Thoracic aorta (tissue), 2 donors: ENCODE data around the gene ID1. TPM values are rescaled to one million over a fixed set of nuclear protein-coding genes. Genes with fewer than 3 reads are reported as not detected.
A peak's percentile ranks its signal among the peaks of the same experiment; 100 is the strongest.
"Not testable (repeated sequence)": the region's sequence is repeated elsewhere in the genome, so short reads cannot be mapped to it uniquely, and the experiment has no call there.

Experiments
- ATAC-seq: fragments of 150-250 bp; one replicate; pipeline ENCODE4 v1.8.0; 2017; ENCODE audit warnings: low read depth; ENCODE audit not compliant: insufficient number of reproducible peaks, low FRiP score
- DNase-seq: peaks from one replicate; pipeline ENCODE4 v3.0.0-alpha.2; 2020; ENCODE audit warnings: low spot score
- H3K27ac ChIP-seq, 2 donors: fragments of 200-600 bp; sonication (generic); 1 replicate in 1 of 2; 2 replicates in 1 of 2; pipeline ENCODE4 v1.5.1; 2016; ENCODE audit warnings: mild to moderate bottlenecking in 2 of 2, moderate library complexity in 2 of 2
- H3K27me3 ChIP-seq: fragments of 200-600 bp; sonication (generic); replicated peaks from 2 replicates; pipeline ENCODE4 v1.6.0; 2016; ENCODE audit warnings: mild to moderate bottlenecking; ENCODE audit not compliant: insufficient read depth
- H3K36me3 ChIP-seq: fragments of 200-600 bp; sonication (generic); one replicate; pipeline ENCODE4 v1.5.1; 2016
- H3K4me1 ChIP-seq, 2 donors: fragments of 200-600 bp; sonication (generic); 1 replicate in 1 of 2; 2 replicates in 1 of 2; pipeline versions ENCODE4 v1.5.1 to v1.6.0; 2016; ENCODE audit warnings: low read depth in 2 of 2, mild to moderate bottlenecking in 1 of 2; ENCODE audit not compliant: control insufficient read depth in 1 of 2
- H3K4me3 ChIP-seq: fragments of 200-600 bp; sonication (generic); 2 replicates; pipeline ENCODE4 v1.5.1; 2016; ENCODE audit warnings: mild to moderate bottlenecking
- H3K9me3 ChIP-seq: fragments of 200-600 bp; sonication (generic); 2 replicates; pipeline ENCODE4 v1.5.1; 2016
- total RNA-seq, 2 donors: library from RNA; depleted of rRNA; stranded (reverse); fragments of >200 nt; gene quantifications; one replicate each; pipeline versions ENCODE4 v1.1.0 to v1.2.3, GENCODE V29; 2016
- TF ChIP-seq, protein P1 (sequence below): fragments of 200-600 bp; sonication (generic); IDR thresholded peaks from one replicate; pipeline ENCODE4 v1.5.1; 2019; ENCODE audit warnings: antibody characterized with exemption

The ID1 gene
- total RNA-seq, 2 donors from 2014 or later: 310 to 944 TPM

GRCh38 chr20:31594002-31594557, 11.0 kb upstream of the ID1 start:
- DNase-seq (no peak), ATAC-seq (no peak)
- H3K36me3 ChIP-seq: no peaks in the 10 kb centered on the region
- H3K9me3 ChIP-seq: no peaks in the 10 kb centered on the region
- no peak overlapping the region for H3K4me3 ChIP-seq
- H3K4me1 ChIP-seq: peaks cover 10 to 17% of the 10 kb centered on the region in 2 donors
- TF ChIP-seq, protein P1, sequence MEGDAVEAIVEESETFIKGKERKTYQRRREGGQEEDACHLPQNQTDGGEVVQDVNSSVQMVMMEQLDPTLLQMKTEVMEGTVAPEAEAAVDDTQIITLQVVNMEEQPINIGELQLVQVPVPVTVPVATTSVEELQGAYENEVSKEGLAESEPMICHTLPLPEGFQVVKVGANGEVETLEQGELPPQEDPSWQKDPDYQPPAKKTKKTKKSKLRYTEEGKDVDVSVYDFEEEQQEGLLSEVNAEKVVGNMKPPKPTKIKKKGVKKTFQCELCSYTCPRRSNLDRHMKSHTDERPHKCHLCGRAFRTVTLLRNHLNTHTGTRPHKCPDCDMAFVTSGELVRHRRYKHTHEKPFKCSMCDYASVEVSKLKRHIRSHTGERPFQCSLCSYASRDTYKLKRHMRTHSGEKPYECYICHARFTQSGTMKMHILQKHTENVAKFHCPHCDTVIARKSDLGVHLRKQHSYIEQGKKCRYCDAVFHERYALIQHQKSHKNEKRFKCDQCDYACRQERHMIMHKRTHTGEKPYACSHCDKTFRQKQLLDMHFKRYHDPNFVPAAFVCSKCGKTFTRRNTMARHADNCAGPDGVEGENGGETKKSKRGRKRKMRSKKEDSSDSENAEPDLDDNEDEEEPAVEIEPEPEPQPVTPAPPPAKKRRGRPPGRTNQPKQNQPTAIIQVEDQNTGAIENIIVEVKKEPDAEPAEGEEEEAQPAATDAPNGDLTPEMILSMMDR: no peak
- no peaks in the 10 kb centered on the region for H3K27me3 ChIP-seq
- H3K27ac ChIP-seq: no peak overlapping the region

DNA sequence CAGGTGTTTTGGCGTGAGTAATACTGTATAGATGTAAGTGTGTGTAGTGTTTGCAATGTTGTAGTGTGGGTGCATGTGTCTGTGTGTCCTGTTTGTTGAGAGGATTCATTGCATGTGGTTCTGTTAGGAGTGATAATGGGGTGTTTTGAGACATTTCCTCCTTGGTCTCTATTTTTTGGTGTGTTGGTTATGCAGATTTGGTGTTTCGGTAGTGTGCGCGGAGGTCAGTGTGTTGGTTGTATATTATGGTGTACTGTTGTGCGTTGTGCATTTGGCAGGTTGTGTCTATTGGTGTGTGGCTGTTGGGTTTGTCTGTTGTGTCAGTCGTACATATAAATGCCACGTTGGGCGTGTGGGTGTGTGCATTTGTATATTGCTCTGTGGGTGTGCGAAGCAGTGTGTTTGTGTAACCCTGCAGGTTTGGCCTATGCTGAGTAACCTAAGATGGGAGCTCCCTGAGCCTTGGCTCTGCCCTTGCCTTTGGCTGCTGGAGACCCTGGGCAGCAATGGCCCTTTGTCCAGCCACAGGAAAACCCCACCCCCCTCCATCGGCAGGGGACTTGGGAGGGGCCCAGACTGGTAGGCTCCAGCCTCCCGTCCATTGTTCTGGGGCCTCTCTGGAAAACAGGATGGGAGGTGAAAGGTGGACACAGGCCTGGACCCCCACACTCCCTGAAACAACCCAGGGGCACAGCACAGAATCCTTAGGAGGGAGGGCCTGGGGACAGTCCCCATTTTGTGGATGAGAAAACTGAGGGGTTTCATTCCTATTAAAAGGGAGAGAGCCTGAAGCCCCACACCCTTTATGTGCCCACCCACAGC, 10.3 kb upstream of the ID1 start:
- ATAC-seq (no peak), DNase-seq (no peak)
- peak overlapping the region; percentile 81 to 82 for H3K27ac ChIP-seq
- no peak overlapping the region for H3K4me3 ChIP-seq
- H3K4me1 ChIP-seq: peaks cover 10 to 17% of the 10 kb centered on the region in 2 donors
- H3K36me3 ChIP-seq: no peaks in the 10 kb centered on the region
- TF ChIP-seq, protein P1: no peak
- no peaks in the 10 kb centered on the region for H3K9me3 ChIP-seq
- no peaks in the 10 kb centered on the region for H3K27me3 ChIP-seq

DNA sequence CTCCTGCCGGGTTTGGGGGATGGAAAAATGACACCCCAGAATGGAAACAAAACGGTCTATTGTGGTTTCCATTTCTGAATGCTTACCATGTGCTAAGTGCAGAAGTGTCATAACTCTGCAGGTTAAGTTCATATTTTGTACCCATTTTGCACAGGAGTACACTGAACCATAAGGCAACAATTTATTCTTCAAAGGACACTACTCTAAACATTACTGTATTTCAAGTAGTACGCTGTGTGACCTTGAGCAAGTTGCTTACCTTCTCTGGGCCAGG, 9.8 kb upstream of the ID1 start:
- TF ChIP-seq, protein P1: no peak
- ATAC-seq (no peak), DNase-seq (no peak)
- H3K9me3 ChIP-seq: no peaks in the 10 kb centered on the region
- H3K27ac ChIP-seq: peak overlapping the region; percentile 81 to 82
- H3K4me3 ChIP-seq: no peak overlapping the region
- no peaks in the 10 kb centered on the region for H3K27me3 ChIP-seq
- H3K36me3 ChIP-seq: no peaks in the 10 kb centered on the region
- peaks cover 10 to 17% of the 10 kb centered on the region in 2 donors for H3K4me1 ChIP-seq

- H3K27me3 ChIP-seq: no peaks in the 10 kb centered on the region
- no peaks in the 10 kb centered on the region for H3K36me3 ChIP-seq
- no peaks in the 10 kb centered on the region for H3K9me3 ChIP-seq
- peaks cover 10 to 17% of the 10 kb centered on the region in 2 donors for H3K4me1 ChIP-seq
- peak; percentile 75 for ATAC-seq
- DNase-seq: peak; percentile 53
- no peak overlapping the region for H3K4me3 ChIP-seq
- TF ChIP-seq, protein P1: no peak
- H3K27ac ChIP-seq: peak overlapping the region; percentile 81 to 82
Observed at GRCh38 chr20:31595654-31596411, 9.3 kb upstream of the ID1 start.

GRCh38 chr20:31596412-31596715, 8.7 kb upstream of the ID1 start:
- H3K36me3 ChIP-seq, H3K27me3 ChIP-seq, H3K9me3 ChIP-seq, H3K4me3 ChIP-seq, DNase-seq, ATAC-seq: not testable (repeated sequence)
- peaks cover 10 to 17% of the 10 kb centered on the region in 2 donors for H3K4me1 ChIP-seq
- peak overlapping the region; percentile 81 to 82 for H3K27ac ChIP-seq
